Choroid plexus epithelial cell (primary cell): ENCODE results near the gene RGS6.

Experiments
- DNase-seq: peaks from one replicate; pipeline ENCODE4 v3.0.0-alpha.2; 2010; ENCODE audit warnings: low read depth
- H3K4me3 ChIP-seq: 2 replicates; pipeline ENCODE4 v1.5.1; 2011; ENCODE audit warnings: low read depth, mild to moderate bottlenecking, control low read depth, low read length, moderate library complexity
- CTCF ChIP-seq: conservative IDR thresholded peaks from 2 replicates; pipeline ENCODE4 v1.5.1; 2011; ENCODE audit warnings: low read depth, mild to moderate bottlenecking, control low read depth, inconsistent platforms, low read length, moderate library complexity

Gene RGS6

GRCh38 chr14:72591391-72591790 lies 659.2 kb downstream of the RGS6 start:
- H3K4me3 ChIP-seq = no peak overlapping the region
- no peak for TF ChIP-seq CTCF
- DNase-seq = no peak

- DNase-seq = no peak
These were observed 662.1 kb downstream of the RGS6 start for GRCh38 chr14:72594099-72594901.

GRCh38 chr14:72595152-72595862 lies 663.1 kb downstream of the RGS6 start:
- no peak for TF ChIP-seq CTCF
- DNase-seq = no peak
- no peak overlapping the region for H3K4me3 ChIP-seq

More at GRCh38 chr14:72594099-72594901, 662.1 kb downstream of the RGS6 start:
- no peak for TF ChIP-seq CTCF
- no peak overlapping the region for H3K4me3 ChIP-seq

GRCh38 chr14:72597252-72598233 lies 665.3 kb downstream of the RGS6 start:
- no peak for DNase-seq
- no peak for TF ChIP-seq CTCF
- H3K4me3 ChIP-seq = no peak overlapping the region

- DNase-seq = no peak
- TF ChIP-seq CTCF = no peak
- no peak overlapping the region for H3K4me3 ChIP-seq
These were observed 666.1 kb downstream of the RGS6 start for GRCh38 chr14:72598306-72598705.

GRCh38 chr14:72599579-72600470 lies 667.6 kb downstream of the RGS6 start:
- no peak for TF ChIP-seq CTCF
- no peak overlapping the region for H3K4me3 ChIP-seq
- DNase-seq = no peak
